CD4-positive, alpha-beta T cell treated with Interleukin-2 at 100 ng/mL for 4 hours (primary cell): ENCODE measurements around the gene ADIPOR1.
A peak's percentile ranks its signal among the peaks of the same experiment; 100 is the strongest.
"Not testable (repeated sequence)": the region's sequence is repeated elsewhere in the genome, so short reads cannot be mapped to it uniquely, and the experiment has no call there.

ENCODE experiments used
- DNase-seq: peaks from one replicate; pipeline ENCODE4 v3.0.0-alpha.2; 2020; ENCODE audit warnings: low spot score

The ADIPOR1 gene, protein sequence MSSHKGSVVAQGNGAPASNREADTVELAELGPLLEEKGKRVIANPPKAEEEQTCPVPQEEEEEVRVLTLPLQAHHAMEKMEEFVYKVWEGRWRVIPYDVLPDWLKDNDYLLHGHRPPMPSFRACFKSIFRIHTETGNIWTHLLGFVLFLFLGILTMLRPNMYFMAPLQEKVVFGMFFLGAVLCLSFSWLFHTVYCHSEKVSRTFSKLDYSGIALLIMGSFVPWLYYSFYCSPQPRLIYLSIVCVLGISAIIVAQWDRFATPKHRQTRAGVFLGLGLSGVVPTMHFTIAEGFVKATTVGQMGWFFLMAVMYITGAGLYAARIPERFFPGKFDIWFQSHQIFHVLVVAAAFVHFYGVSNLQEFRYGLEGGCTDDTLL

DNA sequence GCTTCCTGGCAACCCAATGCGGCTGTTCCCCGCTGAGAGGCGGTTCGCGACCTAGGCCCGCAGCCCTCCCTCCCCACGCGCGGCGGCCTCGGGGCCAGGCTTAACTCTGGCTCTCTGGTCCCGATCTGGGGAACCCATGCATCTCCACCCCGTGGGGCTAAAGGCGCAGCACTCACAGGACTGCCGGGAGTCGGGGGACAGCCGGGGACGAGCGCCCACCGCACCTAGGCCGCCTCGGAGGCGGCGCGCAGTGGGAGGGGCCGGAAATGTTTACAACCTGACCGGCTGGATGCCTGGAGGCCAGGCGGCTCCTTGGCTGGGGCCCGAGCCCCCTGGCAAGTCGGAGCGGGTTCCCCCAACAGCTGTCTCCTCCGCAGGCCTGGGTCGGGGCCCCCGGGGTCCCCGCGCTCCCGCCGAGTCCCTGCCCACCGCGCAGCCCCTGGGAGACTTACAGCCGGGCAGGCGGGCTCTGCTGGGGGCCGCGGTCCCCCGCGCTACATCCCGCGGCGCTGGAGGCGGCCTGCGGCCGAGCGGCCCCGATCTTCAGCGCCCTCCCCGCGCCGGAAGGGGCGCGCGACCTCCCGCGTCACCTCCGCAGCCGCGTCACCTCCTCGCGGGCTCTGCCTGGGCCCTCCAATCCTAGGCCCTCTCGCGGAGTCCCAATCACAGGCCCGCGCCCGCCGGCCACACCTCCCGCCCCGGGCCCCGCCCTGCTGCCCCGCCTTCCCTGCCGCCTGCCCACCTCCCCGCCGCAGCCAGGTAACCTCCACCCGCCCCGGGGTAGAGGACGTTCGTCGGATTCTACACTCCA is at the start of gene ADIPOR1:
Gene ADIPOR1, minus strand, starts transcription at position 580 of the 811 bp plus-strand sequence. CDS start 7,242 bp downstream, outside the sequence.
- peak; percentile 93 for DNase-seq

DNA sequence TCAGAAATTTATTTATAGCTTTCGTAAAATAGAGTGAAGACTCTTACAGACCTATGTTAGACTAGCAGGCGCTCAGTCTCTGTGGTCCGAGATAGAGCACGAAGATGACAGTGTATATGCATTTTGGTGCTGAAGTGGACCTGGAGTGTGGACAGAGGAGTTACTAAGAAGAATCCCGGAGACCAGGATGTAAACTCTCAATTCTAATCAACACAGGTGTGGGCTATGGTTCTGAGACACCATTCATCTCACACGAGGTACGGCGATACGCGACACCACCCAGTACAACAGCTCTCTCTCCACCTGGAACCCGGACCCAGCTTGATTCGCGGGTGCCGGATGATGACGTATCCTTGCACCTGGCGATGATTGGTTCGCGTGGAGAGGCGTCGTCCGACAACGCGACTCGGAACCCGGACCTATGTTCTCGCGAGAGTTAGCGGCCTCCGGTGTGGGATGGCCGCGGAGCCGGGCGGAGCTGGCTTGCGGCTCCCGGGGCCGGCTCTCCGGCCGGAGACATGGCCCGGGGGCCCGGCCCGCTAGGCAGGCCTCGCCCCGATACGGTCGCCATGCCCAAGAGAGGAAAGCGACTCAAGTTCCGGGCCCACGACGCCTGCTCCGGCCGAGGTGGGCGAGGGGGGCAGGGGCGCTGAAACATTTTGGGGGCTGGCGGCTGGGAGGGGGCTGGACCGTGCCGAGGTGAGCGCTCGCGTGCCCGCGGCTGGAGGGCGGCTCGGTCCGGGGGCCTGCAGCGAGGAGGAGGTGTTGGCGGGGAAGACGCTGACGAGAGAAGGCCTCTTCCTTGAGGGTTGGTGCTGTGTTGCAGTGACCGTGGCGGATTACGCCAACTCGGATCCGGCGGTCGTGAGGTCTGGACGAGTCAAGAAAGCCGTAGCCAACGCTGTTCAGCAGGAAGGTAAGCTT is 49.1 kb upstream of the ADIPOR1 start, which contains the start of gene TMEM183A:
Gene TMEM183A, plus strand, starts transcription at position 427 of the 924 bp plus-strand sequence. Its CDS starts 92 bp downstream, at position 519.
- peak; percentile 96 for DNase-seq

DNA sequence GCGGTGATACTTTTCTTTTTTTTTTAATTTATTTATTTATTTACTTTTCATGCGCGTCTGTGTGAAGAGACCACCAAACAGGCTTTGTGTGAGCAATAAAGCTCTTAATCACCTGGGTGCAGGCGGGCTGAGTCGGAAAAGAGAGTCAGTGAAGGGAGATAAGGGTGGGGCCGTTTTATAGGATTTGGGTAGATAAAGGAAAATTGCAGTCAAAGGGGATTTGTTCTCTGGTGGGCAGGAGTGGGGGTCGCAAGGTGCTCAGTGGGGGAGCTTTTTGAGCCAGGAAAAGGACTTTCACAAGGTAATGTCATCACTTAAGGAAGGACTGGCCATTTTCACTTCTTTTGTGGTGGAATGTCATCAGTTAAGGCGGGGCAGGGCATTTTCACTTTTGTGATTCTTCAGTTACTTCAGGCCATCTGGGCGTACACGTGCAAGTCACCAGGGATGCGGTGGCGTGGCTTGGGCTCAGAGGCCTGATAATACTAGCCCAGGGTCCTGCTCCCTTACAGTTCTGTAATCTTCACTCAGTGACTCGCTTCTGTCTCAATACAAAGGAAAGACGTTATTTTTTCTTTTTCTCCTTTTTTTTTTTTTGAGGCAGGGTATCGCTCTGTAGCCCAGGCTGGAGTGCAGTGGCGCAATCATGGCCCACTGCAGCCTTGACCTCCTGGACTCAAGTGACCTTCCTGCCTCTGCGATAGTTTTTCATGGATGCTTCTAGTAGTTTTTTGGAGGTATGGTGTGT is 47.5 kb upstream of the ADIPOR1 start:
- not testable (repeated sequence) for DNase-seq

DNA sequence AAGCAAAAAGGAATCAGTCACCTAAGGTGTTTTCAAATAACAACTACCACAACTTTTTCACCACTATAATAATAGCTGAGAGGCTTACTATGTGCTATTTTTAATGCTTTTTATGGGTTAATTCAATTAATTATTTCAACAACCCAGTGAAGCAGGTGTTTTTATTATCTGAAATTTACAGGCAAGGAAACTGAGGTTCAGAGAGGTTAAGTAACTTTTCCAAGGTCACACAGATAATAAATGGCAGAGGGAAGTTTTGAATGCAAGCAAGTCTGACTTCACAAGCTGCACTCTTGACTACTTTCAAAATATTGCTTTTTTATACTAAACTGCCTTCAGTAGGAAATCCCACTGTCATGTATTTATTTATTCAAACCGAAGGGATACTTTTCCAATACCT is 44.8 kb upstream of the ADIPOR1 start:
- DNase-seq: no peak

DNA sequence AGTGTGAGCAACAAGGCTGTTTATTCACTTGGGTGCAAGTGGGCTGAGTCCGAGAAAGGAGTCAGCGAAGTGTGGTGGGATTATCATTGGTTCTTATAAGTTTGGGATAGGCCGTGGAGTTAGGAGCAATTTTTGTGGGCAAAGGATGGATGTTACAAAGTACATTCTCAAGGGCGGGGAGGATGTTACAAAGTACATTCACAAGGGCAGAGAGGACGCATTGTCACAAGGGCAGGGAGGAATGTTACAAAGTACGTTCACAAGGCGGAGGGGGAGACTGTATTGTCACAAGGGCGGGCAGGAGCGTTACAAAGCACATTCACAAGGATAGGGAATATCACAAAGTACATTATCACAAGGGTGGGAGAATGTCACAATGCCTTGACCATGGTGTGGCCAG is 43.9 kb upstream of the ADIPOR1 start:
- DNase-seq: no peak

DNA sequence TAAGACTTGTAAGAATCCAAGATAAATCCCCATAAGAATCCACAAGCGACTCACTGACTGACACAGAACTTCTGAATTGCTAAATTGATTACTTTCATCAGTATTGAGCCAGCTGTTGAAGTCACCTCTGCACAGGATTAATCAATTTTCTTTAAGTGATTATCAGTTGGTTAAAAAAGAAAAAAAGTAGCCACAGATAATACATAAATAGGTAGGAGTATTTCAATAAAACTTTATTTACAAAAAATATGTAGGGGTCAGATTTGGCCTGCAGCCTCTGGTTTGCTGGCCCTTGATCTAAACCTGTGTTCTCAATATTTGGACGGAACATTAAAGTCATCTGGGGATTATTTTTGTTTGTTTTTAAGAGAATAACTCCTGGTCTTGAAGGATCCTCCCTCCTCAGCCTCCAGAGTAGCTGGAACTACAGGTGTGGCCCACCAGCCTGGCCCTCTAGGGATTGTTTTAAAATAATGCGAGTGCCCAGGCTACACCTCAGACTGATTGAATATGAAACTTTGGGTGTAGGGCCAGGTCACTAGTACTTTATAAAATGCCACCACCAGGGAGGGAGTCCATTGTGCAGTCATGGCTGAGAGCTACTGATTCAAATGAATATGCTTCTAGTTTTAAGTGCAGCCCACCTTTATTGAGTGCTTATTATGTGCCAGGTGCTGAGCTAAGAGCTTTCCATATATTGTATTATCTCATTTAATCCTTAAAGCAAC is 42.3 kb upstream of the ADIPOR1 start:
- DNase-seq: no peak

DNA sequence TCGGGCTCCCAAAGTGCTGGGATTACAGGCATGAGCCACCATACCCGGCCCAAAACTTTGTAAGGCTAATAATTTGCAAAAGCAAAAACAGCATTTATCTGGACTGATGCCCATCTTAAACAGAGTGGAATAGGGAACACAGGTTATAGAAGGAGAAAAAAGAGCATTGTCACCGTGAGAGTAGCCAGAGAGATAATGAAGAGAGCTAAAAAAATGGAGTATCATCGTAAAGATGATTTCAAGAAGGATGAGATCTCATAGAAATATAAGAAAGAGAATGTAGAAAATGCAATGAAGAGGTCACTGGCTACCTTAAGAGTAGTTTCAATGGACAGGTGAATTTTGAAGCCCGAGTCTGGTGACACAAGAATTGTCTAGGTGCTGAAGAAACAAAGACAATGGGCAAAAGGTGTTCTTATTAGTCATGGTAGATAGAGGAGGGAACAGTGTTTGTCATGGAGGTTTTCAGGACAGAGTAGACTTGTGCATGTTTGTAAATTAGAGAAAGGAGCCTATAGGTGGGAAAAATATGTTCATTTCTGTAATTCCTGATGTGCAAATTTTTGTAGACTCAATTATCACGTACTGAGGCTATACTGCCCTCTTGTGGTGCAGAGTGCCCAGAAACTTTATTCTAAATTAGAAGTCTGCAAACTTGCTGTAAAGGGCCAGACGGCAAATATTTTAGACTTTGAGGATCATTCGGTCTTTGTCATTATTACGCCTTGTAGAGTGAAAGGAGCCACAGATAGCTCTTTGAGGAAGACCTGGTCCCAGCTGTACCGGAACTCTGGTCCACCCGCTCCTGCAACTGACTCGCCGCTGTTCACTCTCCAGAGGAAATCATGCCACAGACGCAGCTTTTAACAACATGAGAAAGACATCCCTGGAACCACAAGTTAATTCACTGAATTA is 41.0 kb upstream of the ADIPOR1 start:
- peak; percentile 79 for DNase-seq

DNA sequence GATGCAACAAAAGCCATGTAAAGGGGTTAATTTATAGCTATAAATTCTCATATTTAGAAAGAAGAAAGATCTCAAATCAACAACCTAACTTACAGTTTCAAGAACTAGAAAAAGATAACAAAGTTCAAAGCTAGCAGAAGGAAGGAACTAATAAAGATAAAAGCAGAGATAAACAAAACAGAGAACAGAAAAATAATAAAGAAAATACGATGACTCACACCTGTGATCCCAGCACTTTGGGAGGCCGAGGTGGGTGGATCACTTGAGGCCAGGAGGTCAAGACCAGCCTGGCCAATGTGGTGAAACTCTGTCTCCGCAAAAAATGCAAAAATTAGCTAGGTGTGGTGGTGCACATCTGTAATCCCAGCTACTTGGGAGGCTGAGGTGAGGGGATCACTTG is 36.6 kb upstream of the ADIPOR1 start:
- DNase-seq: no peak

DNA sequence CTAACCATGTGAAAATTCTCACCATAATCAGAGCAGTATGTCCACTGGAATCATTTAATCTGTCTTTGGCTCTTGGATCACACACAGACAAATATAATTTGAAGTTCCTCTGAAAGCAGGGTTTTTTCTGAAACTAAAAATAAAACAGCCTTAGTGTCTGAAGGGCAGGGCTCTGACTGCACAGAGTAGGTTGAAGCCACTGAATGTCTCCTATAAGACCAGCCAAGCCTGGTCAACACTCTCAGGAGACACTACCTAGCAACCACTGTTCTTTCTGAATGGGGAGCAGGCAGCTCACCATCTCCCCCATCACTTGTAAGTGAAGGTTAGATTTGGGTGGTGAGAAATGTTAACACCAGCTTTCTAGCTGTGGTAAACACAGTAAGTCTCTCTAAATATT is 33.0 kb upstream of the ADIPOR1 start:
- no peak for DNase-seq

DNA sequence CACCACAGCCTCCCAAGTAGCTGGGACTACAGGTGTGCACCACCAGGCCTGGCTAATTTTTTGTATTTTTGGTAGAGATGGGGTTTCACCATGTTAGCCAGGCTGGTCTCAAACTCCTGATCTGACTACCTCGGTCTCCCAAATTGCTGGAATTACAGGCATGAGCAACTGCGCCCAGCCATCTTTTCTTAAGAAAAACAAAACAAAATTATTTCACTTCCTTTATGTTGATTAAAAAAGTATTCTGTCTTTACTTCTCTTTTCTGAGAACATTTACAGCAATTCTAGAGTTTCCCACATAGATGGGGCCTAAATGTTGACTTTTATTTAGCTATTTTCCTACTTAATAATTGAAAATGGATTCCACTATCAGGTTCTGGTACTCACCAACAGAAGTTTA is 31.8 kb upstream of the ADIPOR1 start:
- DNase-seq: no peak

DNA sequence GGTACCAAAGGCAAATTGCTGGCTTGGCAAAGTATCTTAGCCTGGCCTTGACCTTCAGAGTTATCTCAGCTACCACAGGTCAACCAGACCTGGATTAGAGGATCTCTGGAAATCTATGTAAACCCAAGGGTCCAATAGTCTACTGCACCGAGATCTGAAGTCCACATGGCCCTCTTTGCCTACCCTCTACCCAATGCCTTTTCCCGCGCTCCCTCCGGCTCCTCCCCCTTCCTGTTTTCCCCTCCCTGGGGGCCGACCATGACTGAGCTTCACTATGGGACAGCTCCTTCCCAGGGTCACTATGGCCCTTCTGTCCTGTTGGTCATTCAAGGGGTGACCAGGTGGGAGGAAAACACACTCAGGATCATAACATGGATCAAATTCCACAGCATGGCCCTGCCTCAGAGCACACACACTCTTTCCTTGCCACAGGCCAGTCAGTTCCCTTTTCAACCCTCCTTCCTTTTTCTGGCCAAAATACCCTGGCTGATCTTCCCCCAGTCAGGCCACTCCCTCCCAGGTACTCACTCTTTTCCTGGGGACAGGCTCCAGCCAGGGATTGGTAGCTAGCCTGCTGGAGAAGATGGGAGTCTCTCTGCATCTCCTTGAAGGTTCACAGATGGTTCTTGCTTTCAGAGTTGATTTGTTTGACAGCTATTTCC is 29.9 kb upstream of the ADIPOR1 start:
- no peak for DNase-seq

DNA sequence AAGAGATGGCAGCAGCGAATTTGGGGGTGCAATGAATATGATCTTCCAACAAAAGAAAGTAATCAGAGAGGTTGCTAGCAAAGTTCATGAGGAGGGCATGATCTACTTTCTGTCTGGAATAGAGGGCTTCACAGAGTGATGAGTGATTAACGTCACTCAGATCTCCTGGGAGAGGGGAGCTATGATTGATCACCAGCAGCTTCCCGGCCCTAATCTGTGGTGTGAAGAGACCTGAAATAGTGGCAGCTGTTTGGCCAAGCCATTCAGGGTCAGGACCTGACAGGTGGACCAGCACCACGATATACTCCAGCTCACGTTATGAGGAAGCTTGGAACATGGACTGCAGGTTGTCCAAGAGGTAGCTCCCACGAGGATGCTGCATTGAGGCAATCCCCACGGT is 29.1 kb upstream of the ADIPOR1 start:
- no peak for DNase-seq

DNA sequence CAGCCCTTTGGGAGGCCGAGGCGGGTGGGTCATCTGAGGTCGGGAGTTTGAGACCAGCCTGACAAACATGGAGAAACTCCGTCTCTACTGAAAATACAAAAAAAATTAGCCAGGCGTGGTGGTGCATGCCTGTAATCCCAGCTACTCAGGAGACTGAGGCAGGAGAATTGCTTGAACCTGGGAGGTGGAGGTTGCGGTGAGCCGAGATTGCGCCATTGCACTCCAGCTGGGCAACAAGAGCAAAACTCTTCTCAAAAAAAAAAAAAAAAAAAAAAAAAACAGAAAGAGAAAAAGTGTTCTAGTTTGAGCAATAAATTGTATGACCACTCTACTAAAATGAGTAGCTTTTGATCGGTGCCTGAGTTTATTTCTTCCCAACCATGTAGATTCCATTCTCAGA is 28.0 kb upstream of the ADIPOR1 start:
- not testable (repeated sequence) for DNase-seq

DNA sequence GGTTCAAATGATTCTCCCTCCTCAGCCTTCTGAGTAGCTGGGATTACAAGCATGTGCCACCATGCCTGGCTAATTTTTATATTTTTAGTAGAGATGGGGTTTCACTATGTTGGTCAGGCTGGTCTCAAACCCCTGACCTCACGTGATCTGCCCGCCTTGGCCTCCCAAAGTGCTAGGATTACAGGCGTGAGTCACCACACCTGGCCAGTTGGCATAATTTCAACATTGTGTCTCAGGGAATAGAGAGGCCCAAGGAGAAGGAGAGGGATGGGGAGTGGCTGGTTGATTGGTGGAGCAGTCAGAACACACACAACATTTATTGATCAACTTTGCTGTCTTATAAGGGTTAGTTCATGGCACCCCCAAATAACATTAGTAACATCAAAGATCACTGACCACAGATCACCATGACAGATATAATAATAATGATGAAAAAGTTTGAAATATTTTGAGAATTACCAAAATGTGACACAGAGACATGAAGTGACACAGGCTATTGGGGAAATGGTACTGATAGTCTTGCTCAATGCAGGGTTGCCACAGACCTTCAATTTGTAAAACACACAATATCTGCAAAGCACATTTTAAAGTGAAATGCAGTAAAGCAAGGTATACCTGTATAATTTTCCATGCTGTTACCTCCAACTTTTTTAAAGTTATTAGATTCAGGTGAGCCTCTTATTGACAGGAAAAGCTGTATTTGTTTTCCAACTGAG is 24.8 kb upstream of the ADIPOR1 start:
- no peak for DNase-seq

DNA sequence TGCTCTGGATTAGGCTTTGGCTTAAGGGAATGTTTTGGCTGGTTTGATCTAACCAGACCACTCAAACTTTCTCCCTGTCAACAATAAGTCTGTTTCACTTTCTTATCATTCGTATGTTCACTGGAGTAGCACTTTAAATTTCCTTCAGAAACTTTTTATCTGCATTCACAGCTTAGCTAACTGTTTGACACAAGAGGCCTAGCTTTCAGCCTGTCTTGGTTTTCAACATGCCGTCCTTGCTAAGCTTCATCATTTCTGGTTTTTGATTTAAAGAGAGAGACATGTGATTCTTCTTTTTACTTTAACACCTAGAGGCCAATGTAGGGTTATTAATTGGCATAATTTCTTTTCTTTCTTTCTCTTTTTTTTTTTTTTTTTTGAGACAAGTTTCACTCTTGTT is 23.8 kb upstream of the ADIPOR1 start:
- DNase-seq: no peak

DNA sequence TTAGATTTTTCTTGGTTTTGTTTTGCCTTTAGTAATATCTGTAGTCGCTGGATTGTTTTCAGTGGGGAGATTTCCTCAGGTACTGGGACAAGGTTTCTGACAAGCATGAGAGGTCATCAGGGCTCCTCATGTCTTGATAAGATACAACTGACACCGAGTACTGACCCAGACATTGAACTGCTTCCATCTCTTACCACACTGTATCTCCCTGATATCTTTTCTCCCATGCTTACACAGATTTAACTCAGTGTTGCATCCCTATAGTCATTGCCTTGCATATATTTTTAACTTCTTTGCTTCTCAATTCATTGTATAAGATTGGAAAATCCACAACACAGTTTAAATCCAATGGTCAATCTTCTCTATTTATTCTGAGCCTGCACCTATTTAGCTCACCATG is 21.3 kb upstream of the ADIPOR1 start:
- DNase-seq: no peak

DNA sequence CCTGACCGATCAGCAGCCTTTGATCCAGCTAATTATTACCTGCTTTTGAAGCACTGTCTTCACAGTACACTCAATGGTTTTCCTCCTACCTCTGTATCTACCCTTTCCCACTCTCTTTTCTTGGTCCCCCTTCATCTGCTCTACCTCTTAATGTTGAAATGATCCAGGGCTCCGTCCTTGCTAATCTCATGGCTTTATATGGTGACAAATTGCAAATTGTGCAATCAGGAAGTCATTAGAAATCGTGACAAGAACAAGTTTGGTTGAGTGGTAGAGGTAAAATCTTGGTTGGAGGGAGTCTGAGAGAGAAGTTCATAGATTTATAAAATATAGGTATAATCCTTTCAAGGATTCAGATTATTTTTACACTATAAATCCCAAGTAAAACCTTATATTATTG is 18.5 kb upstream of the ADIPOR1 start:
- no peak for DNase-seq

DNA sequence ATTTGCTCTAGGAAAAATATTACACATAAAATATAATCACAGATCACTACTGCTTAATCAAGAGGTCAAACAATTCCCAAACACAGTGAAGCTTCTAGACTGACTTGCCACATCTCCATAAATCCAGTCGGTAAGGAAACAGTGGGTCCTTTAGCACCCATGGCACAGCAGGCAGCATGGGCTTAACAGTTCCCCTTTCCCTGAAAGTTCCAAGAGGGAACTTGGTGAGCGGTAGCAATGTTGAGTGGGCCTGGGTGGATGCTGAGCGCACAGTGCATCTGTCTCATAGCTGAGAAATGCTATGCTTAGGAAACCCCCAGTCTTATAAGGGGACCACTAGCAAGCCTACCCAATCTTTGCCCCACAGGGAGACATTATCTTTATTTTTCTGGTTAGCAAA is 16.7 kb upstream of the ADIPOR1 start:
- DNase-seq: no peak
